Thoracic aorta (tissue), 2 donors: ENCODE measurements around the gene SPATA6. TPM values are rescaled to one million over a fixed set of nuclear protein-coding genes. Genes with fewer than 3 reads are reported as not detected.

Source experiments
- ATAC-seq: fragments of 150-250 bp; one replicate; pipeline ENCODE4 v1.8.0; 2017; ENCODE audit warnings: low read depth; ENCODE audit not compliant: insufficient number of reproducible peaks, low FRiP score
- DNase-seq: peaks from one replicate; pipeline ENCODE4 v3.0.0-alpha.2; 2020; ENCODE audit warnings: low spot score
- H3K27ac ChIP-seq, 2 donors: fragments of 200-600 bp; sonication (generic); 1 replicate in 1 of 2; 2 replicates in 1 of 2; pipeline ENCODE4 v1.5.1; 2016; ENCODE audit warnings: mild to moderate bottlenecking in 2 of 2, moderate library complexity in 2 of 2
- H3K27me3 ChIP-seq: fragments of 200-600 bp; sonication (generic); replicated peaks from 2 replicates; pipeline ENCODE4 v1.6.0; 2016; ENCODE audit warnings: mild to moderate bottlenecking; ENCODE audit not compliant: insufficient read depth
- H3K36me3 ChIP-seq: fragments of 200-600 bp; sonication (generic); one replicate; pipeline ENCODE4 v1.5.1; 2016
- H3K4me1 ChIP-seq, 2 donors: fragments of 200-600 bp; sonication (generic); 1 replicate in 1 of 2; 2 replicates in 1 of 2; pipeline versions ENCODE4 v1.5.1 to v1.6.0; 2016; ENCODE audit warnings: low read depth in 2 of 2, mild to moderate bottlenecking in 1 of 2; ENCODE audit not compliant: control insufficient read depth in 1 of 2
- H3K4me3 ChIP-seq: fragments of 200-600 bp; sonication (generic); 2 replicates; pipeline ENCODE4 v1.5.1; 2016; ENCODE audit warnings: mild to moderate bottlenecking
- H3K9me3 ChIP-seq: fragments of 200-600 bp; sonication (generic); 2 replicates; pipeline ENCODE4 v1.5.1; 2016
- CTCF ChIP-seq: fragments of 200-600 bp; sonication (generic); IDR thresholded peaks from one replicate; pipeline ENCODE4 v1.5.1; 2019; ENCODE audit warnings: antibody characterized with exemption
- total RNA-seq, 2 donors: library from RNA; depleted of rRNA; stranded (reverse); fragments of >200 nt; gene quantifications; one replicate each; pipeline versions ENCODE4 v1.1.0 to v1.2.3, GENCODE V29; 2016

SPATA6 gene
- total RNA-seq, 2 donors from 2014 or later = 16.1 to 22.6 TPM

GRCh38 chr1:48470481-48470855 lies 1.5 kb downstream of the SPATA6 start:
- no peak for ATAC-seq
- Histone ChIP-seq H3K4me1 (peaks cover 9 to 20% of the 10 kb centered on the region in 2 donors), H3K36me3 (no peaks in the 10 kb centered on the region), H3K9me3 (no peaks in the 10 kb centered on the region), H3K27ac (peak overlapping the region; percentile 81 to 82), H3K27me3 (no peaks in the 10 kb centered on the region), H3K4me3 (peak overlapping the region; percentile 92)
- TF ChIP-seq CTCF = no peak
- no peak for DNase-seq

- no peak for TF ChIP-seq CTCF
- peak overlapping the region; percentile 81 to 82 for H3K27ac ChIP-seq
- no peaks in the 10 kb centered on the region for H3K36me3 ChIP-seq
- no peaks in the 10 kb centered on the region for H3K27me3 ChIP-seq
- peak; percentile 25 for DNase-seq
- peak overlapping the region; percentile 92 for H3K4me3 ChIP-seq
- peaks cover 9 to 20% of the 10 kb centered on the region in 2 donors for H3K4me1 ChIP-seq
- no peaks in the 10 kb centered on the region for H3K9me3 ChIP-seq
- ATAC-seq = no peak
Measured at GRCh38 chr1:48469616-48470480, 2.2 kb downstream of the SPATA6 start.

GRCh38 chr1:48466594-48466993 lies 5.4 kb downstream of the SPATA6 start:
- ATAC-seq (no peak), DNase-seq (no peak)
- no peak overlapping the region for H3K4me3 ChIP-seq
- H3K36me3 ChIP-seq = no peaks in the 10 kb centered on the region
- no peaks in the 10 kb centered on the region for H3K27me3 ChIP-seq
- peaks cover 13 to 17% of the 10 kb centered on the region in 2 donors for H3K4me1 ChIP-seq
- no peak for TF ChIP-seq CTCF
- no peaks in the 10 kb centered on the region for H3K9me3 ChIP-seq
- H3K27ac ChIP-seq = no peak overlapping the region

GRCh38 chr1:48462716-48463302 lies 9.2 kb downstream of the SPATA6 start:
- no peak overlapping the region for H3K4me3 ChIP-seq
- no peak for ATAC-seq
- no peak for TF ChIP-seq CTCF
- no peaks in the 10 kb centered on the region for H3K9me3 ChIP-seq
- H3K27ac ChIP-seq = no peak overlapping the region
- H3K36me3 ChIP-seq = no peaks in the 10 kb centered on the region
- H3K4me1 ChIP-seq = peaks cover 0 to 4% of the 10 kb centered on the region in 2 donors
- no peaks in the 10 kb centered on the region for H3K27me3 ChIP-seq
- no peak for DNase-seq

GRCh38 chr1:48450505-48450904 lies 21.5 kb downstream of the SPATA6 start:
- no peaks in the 10 kb centered on the region for H3K36me3 ChIP-seq
- TF ChIP-seq CTCF = no peak
- H3K27me3 ChIP-seq = no peaks in the 10 kb centered on the region
- DNase-seq = no peak
- ATAC-seq = no peak
- no peaks in the 10 kb centered on the region for H3K4me1 ChIP-seq
- H3K27ac ChIP-seq = no peak overlapping the region
- H3K9me3 ChIP-seq = no peaks in the 10 kb centered on the region
- no peak overlapping the region for H3K4me3 ChIP-seq
